Measurements from ENCODE around the gene RNF169. TPM values are rescaled to one million over a fixed set of nuclear protein-coding genes. Genes with fewer than 3 reads are reported as not detected.

The RNF169 gene
- total and polyA plus RNA-seq, 2 of the 13 experiments (the other 11 are each of a cell fraction or from before 2014, with no cell fraction given): 5.3 to 14.2 TPM

GRCh38 chr11:74731301-74732094 is 17.2 kb upstream of the RNF169 start, which contains the start of gene CHRDL2:
TSS of gene CHRDL2 (minus strand) at chr11:74731426. CDS start at chr11:74730888, 538 bp downstream.
- no peaks in the 10 kb centered on the region for H4K20me1 ChIP-seq (ENCODE audit: insufficient read depth, low read length)
- no peak for FAIRE-seq
- ChIA-PET CTCF (ENCODE audit: low intra/inter-chr PET ratio, low total read pairs) (no interaction called here), POLR2A (no interaction called here)
- peaks cover 61% of the 10 kb centered on the region for H3K4me1 ChIP-seq (ENCODE audit: insufficient read depth, low read length)
- peak within 1 kb of the TSS in 1 of 3 experiments; percentile 14; a peak in 1 of 6 replicates for H3K4me3 ChIP-seq (replicated peaks in 1 of 3; ENCODE audit: insufficient read depth in 1 of 3, low read depth in 2 of 3, low read length in 3 of 3)
- H3K36me3 ChIP-seq (replicated peaks in 1 of 2; ENCODE audit: control insufficient read depth in 1 of 2, insufficient read depth in 2 of 2, low read length in 2 of 2): no peaks in the 10 kb centered on the region
- H2AFZ ChIP-seq (ENCODE audit: low read length): no peak within 1 kb of the TSS
- peaks cover 2 to 58% of the 10 kb centered on the region in 2 experiments; a peak in 4 of 5 replicates for H3K27me3 ChIP-seq (ENCODE audit: control insufficient read depth in 1 of 2, insufficient read depth in 2 of 2, low read length in 2 of 2)
- peak within 1 kb of the TSS; percentile 40 for H3K4me2 ChIP-seq (ENCODE audit: low read depth, low read length)
- 45% methylated on average over 29 of the region's 69 CpGs for WGBS (ENCODE audit: low lambda C conversion rate)
- H3K27ac ChIP-seq (ENCODE audit: extremely low read length, insufficient read depth, low read length): no peak within 1 kb of the TSS
- in situ Hi-C loops (cut with HindIII; ENCODE audit: extremely low pct_ligation_motif_present, low pct_unique_long_range_greater_than_20kb) (no loop called here), intact Hi-C loops (cut with micrococcal nuclease; ENCODE audit: unreplicated experiment) (no loop called here)
- no peaks in the 10 kb centered on the region for H3K9me3 ChIP-seq (ENCODE audit: low read length)
- no TSS peak for BruUV-seq (replicated peaks)
- no peak within 1 kb of the TSS for H3K9ac ChIP-seq (ENCODE audit: insufficient read depth, low read depth, low read length)
- peak; percentile 25 for ATAC-seq
- no peaks in the 10 kb centered on the region for H3K79me2 ChIP-seq (ENCODE audit: insufficient read depth, low read length)
- no peak for DNase-seq (ENCODE audit: low spot score)
- TF ChIP-seq ASH2L (IDR thresholded peaks at IDR 0.05; ENCODE audit: insufficient read length, low read depth, low read length): no peak
- TF ChIP-seq, protein P1, sequence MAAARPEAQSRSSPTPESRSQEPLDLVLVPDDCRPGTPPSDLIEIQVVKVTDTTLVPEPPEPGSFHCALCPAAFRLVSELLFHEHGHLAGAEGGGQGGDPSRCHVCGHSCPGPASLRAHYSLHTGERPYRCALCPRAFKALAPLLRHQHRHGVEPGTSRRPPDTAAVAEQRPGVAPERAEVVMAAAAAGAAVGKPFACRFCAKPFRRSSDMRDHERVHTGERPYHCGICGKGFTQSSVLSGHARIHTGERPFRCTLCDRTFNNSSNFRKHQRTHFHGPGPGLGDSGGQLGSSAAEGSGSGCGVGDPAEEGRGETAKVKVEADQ (CRISPR knock-in tag; IDR thresholded peaks at IDR 0.05; ENCODE audit: borderline replicate concordance): no peak
- TF ChIP-seq, protein P2, sequence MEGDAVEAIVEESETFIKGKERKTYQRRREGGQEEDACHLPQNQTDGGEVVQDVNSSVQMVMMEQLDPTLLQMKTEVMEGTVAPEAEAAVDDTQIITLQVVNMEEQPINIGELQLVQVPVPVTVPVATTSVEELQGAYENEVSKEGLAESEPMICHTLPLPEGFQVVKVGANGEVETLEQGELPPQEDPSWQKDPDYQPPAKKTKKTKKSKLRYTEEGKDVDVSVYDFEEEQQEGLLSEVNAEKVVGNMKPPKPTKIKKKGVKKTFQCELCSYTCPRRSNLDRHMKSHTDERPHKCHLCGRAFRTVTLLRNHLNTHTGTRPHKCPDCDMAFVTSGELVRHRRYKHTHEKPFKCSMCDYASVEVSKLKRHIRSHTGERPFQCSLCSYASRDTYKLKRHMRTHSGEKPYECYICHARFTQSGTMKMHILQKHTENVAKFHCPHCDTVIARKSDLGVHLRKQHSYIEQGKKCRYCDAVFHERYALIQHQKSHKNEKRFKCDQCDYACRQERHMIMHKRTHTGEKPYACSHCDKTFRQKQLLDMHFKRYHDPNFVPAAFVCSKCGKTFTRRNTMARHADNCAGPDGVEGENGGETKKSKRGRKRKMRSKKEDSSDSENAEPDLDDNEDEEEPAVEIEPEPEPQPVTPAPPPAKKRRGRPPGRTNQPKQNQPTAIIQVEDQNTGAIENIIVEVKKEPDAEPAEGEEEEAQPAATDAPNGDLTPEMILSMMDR (CRISPR knock-in tag; IDR thresholded peaks at IDR 0.05): peak; percentile 12; the same call in 1 of the 2 replicates
- TF ChIP-seq ZNF703 (CRISPR knock-in tag; IDR thresholded peaks at IDR 0.05; ENCODE audit: borderline replicate concordance): no peak
- peak; percentile 76 for TF ChIP-seq ZNF652 (CRISPR knock-in tag; IDR thresholded peaks at IDR 0.05; ENCODE audit: borderline replicate concordance, low read depth)
- no peak for TF ChIP-seq CEBPG (CRISPR knock-in tag; IDR thresholded peaks at IDR 0.05)
- no peak for TF ChIP-seq CSRNP1 (CRISPR knock-in tag; IDR thresholded peaks at IDR 0.05)
- TF ChIP-seq HNF1B (CRISPR knock-in tag; IDR thresholded peaks at IDR 0.05): no peak
- TF ChIP-seq ZNF251 (CRISPR knock-in tag; IDR thresholded peaks at IDR 0.05): no peak
- no peak for TF ChIP-seq ZNF414 (CRISPR knock-in tag; IDR thresholded peaks at IDR 0.05)
- TF ChIP-seq KDM5A (IDR thresholded peaks at IDR 0.05; ENCODE audit: borderline replicate concordance, low read length): no peak
- TF ChIP-seq REL (CRISPR knock-in tag; conservative IDR thresholded peaks at IDR 0.05): no peak

Measured in HepG2 (cell line).